Karpas-422 (cell line): ENCODE data around the gene GALP. TPM values are rescaled to one million over a fixed set of nuclear protein-coding genes. Genes with fewer than 3 reads are reported as not detected.

Experiments
- DNase-seq: peaks from one replicate; pipeline ENCODE4 v3.0.0-alpha.2; 2015
- H2AFZ ChIP-seq: fragments of 200-600 bp; sonication (generic); 2 replicates; pipeline ENCODE4 v1.6.1; 2014; ENCODE audit warnings: antibody characterized with exemption, low read length, mixed read lengths
- H3K27ac ChIP-seq: fragments of 200-600 bp; sonication (generic); 2 replicates; pipeline ENCODE4 v1.5.1; 2014; ENCODE audit warnings: mild to moderate bottlenecking, low read length, moderate library complexity
- H3K27me3 ChIP-seq: fragments of 200-600 bp; sonication (generic); 2 replicates; pipeline ENCODE4 v1.6.1; 2014; ENCODE audit warnings: low read length, mixed read lengths
- H3K36me3 ChIP-seq: fragments of 200-600 bp; sonication (generic); 2 replicates; pipeline ENCODE4 v1.6.1; 2014; ENCODE audit warnings: low read length, mixed read lengths; ENCODE audit not compliant: insufficient read depth
- H3K4me1 ChIP-seq: fragments of 200-600 bp; sonication (generic); 2 replicates; pipeline ENCODE4 v1.6.1; 2014; ENCODE audit warnings: mild to moderate bottlenecking, low read length, mixed read lengths
- H3K4me2 ChIP-seq: fragments of 200-600 bp; sonication (generic); 2 replicates; pipeline ENCODE4 v1.6.1; 2014; ENCODE audit warnings: low read length, low read depth, mild to moderate bottlenecking; ENCODE audit not compliant: poor library complexity, severe bottlenecking
- H3K4me3 ChIP-seq: fragments of 200-600 bp; sonication (generic); 2 replicates; pipeline ENCODE4 v1.5.1; 2014; ENCODE audit warnings: mild to moderate bottlenecking, antibody characterized with exemption, low read length, mixed read lengths
- H3K79me2 ChIP-seq: fragments of 200-600 bp; sonication (generic); 2 replicates; pipeline ENCODE4 v1.6.1; 2014; ENCODE audit warnings: mild to moderate bottlenecking, low read length, mixed read lengths
- H3K9ac ChIP-seq: fragments of 200-600 bp; sonication (generic); 2 replicates; pipeline ENCODE4 v1.6.0; 2014; ENCODE audit warnings: low read length
- H3K9me2 ChIP-seq: fragments of 200-600 bp; sonication (generic), shearing (Covaris generic); replicated peaks from 2 replicates; pipeline ENCODE4 v1.6.0; 2014; ENCODE audit warnings: mild to moderate bottlenecking, low read length, moderate library complexity; ENCODE audit not compliant: insufficient read depth
- H3K9me3 ChIP-seq: fragments of 300-700, 200-600 bp; sonication (generic); 2 replicates; pipeline ENCODE4 v1.6.1; 2014; ENCODE audit warnings: low read length, mixed read lengths
- H4K20me1 ChIP-seq: fragments of 200-600 bp; sonication (generic); 2 replicates; pipeline ENCODE4 v1.6.1; 2014; ENCODE audit warnings: mild to moderate bottlenecking, antibody characterized with exemption, low read length, low read depth; ENCODE audit not compliant: insufficient read depth
- total RNA-seq: library from RNA; depleted of rRNA; stranded (reverse); fragments of >200 nt; shearing (Covaris generic); gene quantifications from 2 replicates; pipeline ENCODE4 v1.2.3, GENCODE V29; 2014; ENCODE audit warnings: low replicate concordance

The GALP gene
- total RNA-seq, 1 experiment from 2014 or later: not detected

GRCh38 chr19:56150358-56150757 is 25.4 kb upstream of the GALP start:
- peaks cover 30% of the 10 kb centered on the region for H4K20me1 ChIP-seq
- H3K4me2 ChIP-seq: no peak overlapping the region
- DNase-seq: no peak
- H3K79me2 ChIP-seq: peaks cover 45% of the 10 kb centered on the region
- no peaks in the 10 kb centered on the region for H3K9me3 ChIP-seq
- peaks cover 10% of the 10 kb centered on the region for H3K36me3 ChIP-seq
- no peak overlapping the region for H2AFZ ChIP-seq
- H3K9me2 ChIP-seq: no peaks in the 10 kb centered on the region
- no peak overlapping the region for H3K9ac ChIP-seq
- H3K27me3 ChIP-seq: no peaks in the 10 kb centered on the region
- H3K4me1 ChIP-seq: no peaks in the 10 kb centered on the region
- no peak overlapping the region for H3K4me3 ChIP-seq
- H3K27ac ChIP-seq: no peak overlapping the region

GRCh38 chr19:56152644-56153043 is 23.2 kb upstream of the GALP start:
- no peak overlapping the region for H2AFZ ChIP-seq
- no peaks in the 10 kb centered on the region for H3K27me3 ChIP-seq
- H3K4me1 ChIP-seq: no peaks in the 10 kb centered on the region
- no peak for DNase-seq
- H3K79me2 ChIP-seq: peaks cover 36% of the 10 kb centered on the region
- H3K36me3 ChIP-seq: peaks cover 10% of the 10 kb centered on the region
- H3K4me3 ChIP-seq: no peak overlapping the region
- no peak overlapping the region for H3K4me2 ChIP-seq
- no peaks in the 10 kb centered on the region for H3K9me3 ChIP-seq
- H3K27ac ChIP-seq: no peak overlapping the region
- H3K9ac ChIP-seq: no peak overlapping the region
- H4K20me1 ChIP-seq: peaks cover 33% of the 10 kb centered on the region
- H3K9me2 ChIP-seq: no peaks in the 10 kb centered on the region

- DNase-seq: no peak
- Histone ChIP-seq H3K36me3 (peaks cover 4% of the 10 kb centered on the region), H3K4me1 (no peaks in the 10 kb centered on the region), H3K27me3 (no peaks in the 10 kb centered on the region), H3K9ac (no peak overlapping the region), H3K79me2 (peaks cover 36% of the 10 kb centered on the region), H3K4me3 (no peak overlapping the region), H3K9me3 (no peaks in the 10 kb centered on the region), H3K9me2 (no peaks in the 10 kb centered on the region), H3K4me2 (no peak overlapping the region), H3K27ac (no peak overlapping the region), H2AFZ (no peak overlapping the region), H4K20me1 (peaks cover 33% of the 10 kb centered on the region)
Measured at GRCh38 chr19:56153507-56153906, 22.3 kb upstream of the GALP start.

- Histone ChIP-seq H3K9ac (no peak overlapping the region), H3K27ac (no peak overlapping the region), H3K79me2 (peaks cover 24% of the 10 kb centered on the region), H3K4me2 (no peak overlapping the region), H3K4me3 (no peak overlapping the region), H3K9me2 (no peaks in the 10 kb centered on the region), H3K4me1 (no peaks in the 10 kb centered on the region), H2AFZ (no peak overlapping the region), H3K36me3 (peaks cover 4% of the 10 kb centered on the region), H3K27me3 (no peaks in the 10 kb centered on the region), H3K9me3 (no peaks in the 10 kb centered on the region), H4K20me1 (peaks cover 26% of the 10 kb centered on the region)
- no peak for DNase-seq
Measured at GRCh38 chr19:56155124-56155687, 20.6 kb upstream of the GALP start.

- no peak overlapping the region for H3K4me2 ChIP-seq
- H3K9me2 ChIP-seq: no peaks in the 10 kb centered on the region
- peaks cover 4% of the 10 kb centered on the region for H3K36me3 ChIP-seq
- H3K4me3 ChIP-seq: no peak overlapping the region
- H3K27me3 ChIP-seq: no peaks in the 10 kb centered on the region
- peaks cover 21% of the 10 kb centered on the region; the same call in 1 of the 2 replicates for H4K20me1 ChIP-seq
- DNase-seq: no peak
- H3K9me3 ChIP-seq: no peaks in the 10 kb centered on the region
- H3K4me1 ChIP-seq: no peaks in the 10 kb centered on the region
- H3K79me2 ChIP-seq: peaks cover 17% of the 10 kb centered on the region; the same call in 1 of the 2 replicates
- no peak overlapping the region for H2AFZ ChIP-seq
- no peak overlapping the region for H3K27ac ChIP-seq
- H3K9ac ChIP-seq: no peak overlapping the region
Measured at GRCh38 chr19:56156768-56157167, 19.0 kb upstream of the GALP start.

- Histone ChIP-seq H3K27me3 (no peaks in the 10 kb centered on the region), H3K9ac (no peak overlapping the region), H3K9me2 (no peaks in the 10 kb centered on the region), H3K36me3 (peaks cover 4% of the 10 kb centered on the region), H3K79me2 (peaks cover 7% of the 10 kb centered on the region; the same call in 1 of the 2 replicates), H3K4me3 (no peak overlapping the region), H2AFZ (no peak overlapping the region), H3K27ac (no peak overlapping the region), H4K20me1 (peaks cover 8% of the 10 kb centered on the region; the same call in 1 of the 2 replicates), H3K4me1 (no peaks in the 10 kb centered on the region), H3K9me3 (no peaks in the 10 kb centered on the region), H3K4me2 (no peak overlapping the region)
- no peak for DNase-seq
Measured at GRCh38 chr19:56158170-56158757, 17.5 kb upstream of the GALP start.

GRCh38 chr19:56159009-56159559 is 16.7 kb upstream of the GALP start:
- H3K4me3 ChIP-seq: no peak overlapping the region
- no peaks in the 10 kb centered on the region for H3K9me3 ChIP-seq
- H3K4me1 ChIP-seq: no peaks in the 10 kb centered on the region
- no peak overlapping the region for H2AFZ ChIP-seq
- no peak overlapping the region for H3K27ac ChIP-seq
- no peak for DNase-seq
- no peaks in the 10 kb centered on the region for H3K27me3 ChIP-seq
- H3K9ac ChIP-seq: no peak overlapping the region
- H3K9me2 ChIP-seq: no peaks in the 10 kb centered on the region
- peaks cover 8% of the 10 kb centered on the region; the same call in 1 of the 2 replicates for H4K20me1 ChIP-seq
- no peak overlapping the region for H3K4me2 ChIP-seq
- H3K36me3 ChIP-seq: no peaks in the 10 kb centered on the region
- 0 out of 2 replicates have a peak, but pooled peaks cover 3% of the 10 kb centered on the region for H3K79me2 ChIP-seq

GRCh38 chr19:56159622-56160271 is 16.1 kb upstream of the GALP start:
- H3K79me2 ChIP-seq: 0 out of 2 replicates have a peak, but pooled peaks cover 1% of the 10 kb centered on the region
- no peaks in the 10 kb centered on the region for H3K4me1 ChIP-seq
- H2AFZ ChIP-seq: no peak overlapping the region
- H3K4me2 ChIP-seq: no peak overlapping the region
- H3K9me3 ChIP-seq: no peaks in the 10 kb centered on the region
- H3K27ac ChIP-seq: no peak overlapping the region
- no peak overlapping the region for H3K4me3 ChIP-seq
- peaks cover 8% of the 10 kb centered on the region; the same call in 1 of the 2 replicates for H4K20me1 ChIP-seq
- no peaks in the 10 kb centered on the region for H3K9me2 ChIP-seq
- no peaks in the 10 kb centered on the region for H3K36me3 ChIP-seq
- no peak for DNase-seq
- H3K27me3 ChIP-seq: no peaks in the 10 kb centered on the region
- H3K9ac ChIP-seq: no peak overlapping the region
